Liver (tissue), 9 donors: ENCODE measurements around the gene INO80B. TPM values are rescaled to one million over a fixed set of nuclear protein-coding genes. Genes with fewer than 3 reads are reported as not detected.
A peak's percentile ranks its signal among the peaks of the same experiment; 100 is the strongest.

Experiments
- DNase-seq: peaks from one replicate; pipeline ENCODE4 v3.0.0-alpha.2; 2017; ENCODE audit warnings: low spot score
- H3K27ac ChIP-seq, 2 donors: one replicate each; pipeline ENCODE4 v1.7.0; 2013; ENCODE audit warnings: inconsistent platforms in 2 of 2, low read length in 2 of 2, control low read depth in 1 of 2, low read depth in 1 of 2, mild to moderate bottlenecking in 1 of 2
- H3K27me3 ChIP-seq, 4 donors: one replicate each; pipeline versions ENCODE4 v1.6.1 to v1.7.0; 2013; ENCODE audit warnings: low read length in 3 of 4, inconsistent platforms in 1 of 4, mild to moderate bottlenecking in 1 of 4, moderate library complexity in 1 of 4; ENCODE audit not compliant: control insufficient read depth in 4 of 4, insufficient read depth in 4 of 4
- H3K36me3 ChIP-seq, 4 donors: one replicate each; pipeline versions ENCODE4 v1.6.1 to v1.7.0; 2013; ENCODE audit warnings: low read length in 3 of 4, mild to moderate bottlenecking in 3 of 4, low read depth in 1 of 4, moderate library complexity in 1 of 4; ENCODE audit not compliant: control insufficient read depth in 4 of 4, insufficient read depth in 3 of 4
- H3K4me1 ChIP-seq, 4 donors: one replicate each; pipeline versions ENCODE4 v1.6.1 to v1.7.0; 2013; ENCODE audit warnings: low read length in 3 of 4, mild to moderate bottlenecking in 3 of 4, moderate library complexity in 1 of 4; ENCODE audit not compliant: control insufficient read depth in 4 of 4, insufficient read depth in 4 of 4
- H3K4me3 ChIP-seq, 3 donors: one replicate each; pipeline versions ENCODE4 v1.6.1 to v1.7.0; 2013; ENCODE audit warnings: low read length in 3 of 3, control low read depth in 1 of 3, low read depth in 1 of 3, mild to moderate bottlenecking in 1 of 3
- H3K9ac ChIP-seq, 2 donors: one replicate each; pipeline ENCODE4 v1.7.0; 2013; ENCODE audit warnings: low read length in 2 of 2, mild to moderate bottlenecking in 2 of 2, moderate library complexity in 2 of 2, control low read depth in 1 of 2, low read depth in 1 of 2
- H3K9me3 ChIP-seq, 4 donors: one replicate each; pipeline versions ENCODE4 v1.6.1 to v1.7.0; 2013; ENCODE audit warnings: low read length in 3 of 4; ENCODE audit not compliant: control insufficient read depth in 4 of 4
- ATF3 ChIP-seq: IDR thresholded peaks from 2 replicates; pipeline ENCODE4 v1.6.1; 2016; ENCODE audit warnings: antibody characterized with exemption
- CTCF ChIP-seq: fragments of 150-350 bp; IDR thresholded peaks from 2 replicates; pipeline ENCODE4 v1.5.1; 2017; ENCODE audit warnings: improper control_type of control experiment, low read depth, low read length; ENCODE audit not compliant: missing input control
- EGR1 ChIP-seq, 2 donors: IDR thresholded peaks; 2 replicates each; pipeline ENCODE4 v1.6.1; 2016 to 2018; ENCODE audit warnings: antibody characterized with exemption in 2 of 2, low read depth in 2 of 2
- FOXA1 ChIP-seq: IDR thresholded peaks from 2 replicates; pipeline ENCODE4 v1.6.1; 2016; ENCODE audit warnings: antibody characterized with exemption
- FOXA2 ChIP-seq: IDR thresholded peaks from 2 replicates; pipeline ENCODE4 v1.6.1; 2016; ENCODE audit warnings: antibody characterized with exemption
- HNF4A ChIP-seq, 2 donors: conservative IDR thresholded peaks; 2 replicates each; pipeline ENCODE4 v1.6.1; 2016; ENCODE audit warnings: antibody characterized with exemption in 2 of 2, mild to moderate bottlenecking in 2 of 2
- JUND ChIP-seq, 2 donors: IDR thresholded peaks; 2 replicates each; pipeline ENCODE4 v1.6.1; 2016; ENCODE audit warnings: antibody characterized with exemption in 2 of 2
- MAX ChIP-seq: IDR thresholded peaks from 2 replicates; pipeline ENCODE4 v1.6.1; 2016; ENCODE audit warnings: antibody characterized with exemption
- NR2F2 ChIP-seq: IDR thresholded peaks from 2 replicates; pipeline ENCODE4 v1.6.1; 2016; ENCODE audit warnings: antibody characterized with exemption
- RAD21 ChIP-seq, 2 donors: IDR thresholded peaks; 2 replicates each; pipeline ENCODE4 v1.6.1; 2016; ENCODE audit warnings: antibody characterized with exemption in 2 of 2, mild to moderate bottlenecking in 2 of 2
- REST ChIP-seq: IDR thresholded peaks from 2 replicates; pipeline ENCODE4 v1.6.1; 2016; ENCODE audit warnings: antibody characterized with exemption, mild to moderate bottlenecking
- RXRA ChIP-seq, 2 donors: IDR thresholded peaks; 2 replicates each; pipeline ENCODE4 v1.6.1; 2017 to 2018; ENCODE audit warnings: antibody characterized with exemption in 2 of 2, mild to moderate bottlenecking in 1 of 2
- SP1 ChIP-seq: IDR thresholded peaks from 2 replicates; pipeline ENCODE4 v1.6.1; 2018; ENCODE audit warnings: antibody characterized with exemption, mild to moderate bottlenecking
- TAF1 ChIP-seq: conservative IDR thresholded peaks from 2 replicates; pipeline ENCODE4 v1.6.1; 2016; ENCODE audit warnings: antibody characterized with exemption, mild to moderate bottlenecking
- YY1 ChIP-seq: IDR thresholded peaks from 2 replicates; pipeline ENCODE4 v1.6.1; 2016; ENCODE audit warnings: antibody characterized with exemption, mild to moderate bottlenecking
- ZBTB33 ChIP-seq: IDR thresholded peaks from 2 replicates; pipeline ENCODE4 v1.6.1; 2016; ENCODE audit warnings: antibody characterized with exemption
- WGBS: extraction: QIAGEN DNeasy Blood & Tissue Kit; methylation state at CpG from one replicate; pipeline ENCODE4 v1.1.7; 2013; 5-methylcytosine and 5-hydroxymethylcytosine counted together
- polyA plus RNA-seq, 2 donors: library from polyadenylated mRNA; stranded (reverse) in 1 of 2; unstranded in 1 of 2; fragments of 200-250 nt in 1 of 2; fragments of >200 nt in 1 of 2; fragmentation: Nextera tagmentation in 1 of 2; extraction: Ambion mirVana in 1 of 2; gene quantifications; one replicate each; pipeline versions ENCODE4 v1.2.1 to v1.2.3, GENCODE V29; 2013 to 2015
- total RNA-seq, 2 donors: library from RNA; depleted of rRNA; stranded (reverse); fragments of >200 nt; gene quantifications; one replicate each; pipeline ENCODE4 v1.2.3, GENCODE V29; 2014
- donor health status: healthy.
- donor health status: healthy.
- donor health status: healthy.
- donor health status: healthy.
- donor health status: healthy.

The INO80B gene
- total and polyA plus RNA-seq, 4 donors, result 2.7 to 14.8 (median 10.5) TPM

- Histone ChIP-seq H3K27me3 (no peaks in the 10 kb centered on the region), H3K4me1 (peaks cover 30 to 67% (median 61%) of the 10 kb centered on the region in 4 donors), H3K36me3 (peaks cover 0 to 4% (median 2%) of the 10 kb centered on the region in 4 donors), H3K9me3 (no peaks in the 10 kb centered on the region), H3K27ac (no peak overlapping the region), H3K9ac (no peak overlapping the region), H3K4me3 (no peak overlapping the region)
- WGBS, result 68% methylated on average over 2 of the region's 2 CpGs
- TF ChIP-seq TAF1 (no peak), CTCF (no peak), ATF3 (no peak), HNF4A (conservative IDR thresholded peaks at IDR 0.05) (peak; percentile 25 to 39), ZBTB33 (no peak), EGR1 (IDR thresholded peaks at IDR 0.05; ENCODE audit: low read depth in 2 of 2) (no peak), JUND (IDR thresholded peaks at IDR 0.05) (peak in 1 of 2 donors; percentile 9), FOXA1 (peak; percentile 59), RXRA (IDR thresholded peaks at IDR 0.05) (peak; percentile 50 to 63), REST (no peak), NR2F2 (no peak), SP1 (peak; percentile 62), MAX (no peak), YY1 (no peak), RAD21 (IDR thresholded peaks at IDR 0.05) (peak in 1 of 2 donors; percentile 35), FOXA2 (peak; percentile 76)
- no peak for DNase-seq
Measured at GRCh38 chr2:74486141-74486540, 31.3 kb downstream of the INO80B start.
